Activated B cell treated with CpG ODN at 0.5 μM for 24 hours (primary cell): ENCODE measurements around the gene SPAG9. TPM values are rescaled to one million over a fixed set of nuclear protein-coding genes. Genes with fewer than 3 reads are reported as not detected.

Source experiments
- ATAC-seq: fragments of 200-7000 bp; cut with Tn5 transposase; one replicate; pipeline ENCODE4 v1.10.0; 2021; ENCODE audit warnings: low read depth, mild to moderate bottlenecking, moderate library complexity
- CTCF ChIA-PET: fragments of 350-600 bp; sonication (Branson Sonifier 250); formaldehyde crosslinking; loops from one replicate; lab custom pipeline; 2021; ENCODE audit warnings: antibody characterized with exemption; lab: Charles Lee
- POLR2A ChIA-PET: fragments of 350-600 bp; sonication (Branson Sonifier 250); formaldehyde crosslinking; loops from one replicate; lab custom pipeline; 2021; ENCODE audit warnings: antibody characterized with exemption; lab: Charles Lee
- DNase-seq: peaks from one replicate; pipeline ENCODE4 v3.0.0; 2022
- H3K27ac Mint-ChIP-seq: one replicate; pipeline ENCODE4 v1.8.0; 2020; ENCODE audit warnings: mixed read lengths
- H3K27me3 Mint-ChIP-seq: one replicate; pipeline ENCODE4 v1.8.0; 2021; ENCODE audit warnings: mixed read lengths
- H3K36me3 Mint-ChIP-seq: one replicate; pipeline ENCODE4 v1.8.0; 2021; ENCODE audit warnings: low read depth, mixed read lengths
- H3K4me1 Mint-ChIP-seq: one replicate; pipeline ENCODE4 v1.8.0; 2021; ENCODE audit warnings: mixed read lengths
- H3K4me3 Mint-ChIP-seq: one replicate; pipeline ENCODE4 v1.8.0; 2020; ENCODE audit warnings: mild to moderate bottlenecking, mixed read lengths
- H3K9me3 Mint-ChIP-seq: one replicate; pipeline ENCODE4 v1.8.0; 2020; ENCODE audit warnings: mixed read lengths
- CTCF ChIP-seq: fragments of 200-600 bp; IDR thresholded peaks from one replicate; pipeline ENCODE4 v1.8.0; 2022; ENCODE audit warnings: antibody characterized with exemption, mild to moderate bottlenecking
- intact Hi-C: fragments of 100-400 bp; cut with micrococcal nuclease; formaldehyde crosslinking; loops from one replicate; pipeline ENCODE4 v1.15.1; 2024
- total RNA-seq: library from RNA; stranded (reverse); gene quantifications from 2 replicates; pipeline ENCODE4 v1.2.3, GENCODE V29; 2022

The SPAG9 gene
- 41.6 and 49.3 TPM in 2 replicates for total RNA-seq

DNA sequence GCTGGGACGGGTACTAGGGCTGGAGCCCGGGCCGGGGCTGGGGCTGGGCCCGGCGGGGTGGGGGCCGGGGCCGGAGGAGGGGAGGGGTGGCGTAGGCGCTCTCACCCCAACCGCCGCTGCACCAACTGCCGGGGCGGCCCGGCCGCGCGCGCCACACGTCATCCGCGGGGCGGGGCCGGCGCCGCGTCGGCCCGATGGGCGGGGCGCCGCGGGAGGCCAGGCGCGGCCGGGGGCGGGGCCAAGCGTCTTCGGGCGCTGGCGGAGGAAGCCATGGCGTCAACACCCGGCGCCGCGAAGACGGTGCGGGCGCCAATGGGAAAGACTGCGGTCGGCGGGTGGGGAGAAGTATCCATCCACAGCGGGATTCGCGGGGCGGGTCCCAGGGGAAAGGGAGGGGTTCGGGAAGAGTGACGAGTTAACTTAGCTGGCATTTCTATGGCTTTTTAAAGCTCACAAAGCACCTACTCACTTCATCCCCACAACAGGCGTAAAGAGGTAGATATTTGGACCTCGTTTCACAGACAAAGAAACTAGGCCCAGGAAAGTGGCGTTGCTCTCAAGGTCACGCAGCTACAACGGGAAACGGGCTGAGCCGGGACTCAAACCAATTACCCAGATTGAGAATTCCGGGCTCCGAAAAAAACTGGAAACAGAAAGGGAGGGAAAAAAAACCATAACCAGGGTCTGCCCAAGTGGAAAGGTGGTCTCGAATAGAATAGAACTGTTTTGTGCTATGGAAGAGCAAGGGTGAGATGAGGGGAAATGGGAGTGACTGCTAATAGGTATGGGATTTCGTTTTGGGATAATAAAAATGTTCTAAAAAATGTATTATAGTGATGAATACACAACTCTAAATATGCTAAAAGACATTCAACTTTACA is at the start of gene SPAG9:
Gene SPAG9 (minus strand): TSS at position 130 of the 881 bp plus-strand sequence. CDS start 212 bp downstream, outside the sequence.
- no peak for TF ChIP-seq CTCF
- ATAC-seq, result peak; percentile 83

DNA sequence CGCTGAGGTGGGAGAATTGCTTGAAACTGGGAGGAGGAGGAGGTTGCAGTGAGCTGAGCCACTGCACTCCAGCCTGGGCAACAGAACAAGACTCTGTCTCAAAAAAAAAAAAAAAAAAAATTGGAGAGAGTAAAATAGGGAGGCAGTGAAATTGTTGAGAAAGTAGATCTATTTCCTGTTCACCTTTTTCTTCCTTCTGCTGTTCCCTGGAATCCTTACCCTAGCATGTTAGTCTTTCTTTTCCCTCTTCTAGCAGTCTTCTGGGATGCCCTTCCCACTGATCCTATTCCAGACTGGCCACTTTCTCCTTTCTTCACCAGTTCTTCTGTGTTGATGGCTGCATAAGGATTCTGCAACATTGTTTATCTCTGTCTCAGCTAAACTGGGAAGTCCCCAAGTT is 48.7 kb upstream of the SPAG9 start:
- ChIA-PET POLR2A (no interaction called here), CTCF (interaction anchor here (1.7 kb wide), 1 partner anchor 168 kb away, joined by 4 read pairs; no protein-coding TSS in a partner anchor)
- intact Hi-C loops, result loop anchor here (5.0 kb wide), 3 partner anchors 167 to 462 kb away; partner anchors contain the start of genes ANKRD40 and TOB1
- H3K27me3 Mint-ChIP-seq, result no peaks in the 10 kb centered on the region
- peak overlapping the region; percentile 41 for H3K27ac Mint-ChIP-seq
- DNase-seq (no peak), ATAC-seq (no peak)
- H3K4me3 Mint-ChIP-seq, result no peak overlapping the region
- H3K4me1 Mint-ChIP-seq, result peaks cover 24% of the 10 kb centered on the region
- H3K36me3 Mint-ChIP-seq, result peaks cover 56% of the 10 kb centered on the region
- no peaks in the 10 kb centered on the region for H3K9me3 Mint-ChIP-seq
- no peak for TF ChIP-seq CTCF

More for the DNA sequence above, at the start of gene SPAG9:
- H3K27me3 Mint-ChIP-seq, result no peaks in the 10 kb centered on the region
- peaks cover 11% of the 10 kb centered on the region for H3K36me3 Mint-ChIP-seq
- POLR2A ChIA-PET, result interaction anchor here (0.7 to 3.0 kb wide), 12 partner anchors 11 to 254 kb away, joined by 3 to 27 read pairs (median 5); partner anchors contain the start of genes NME1, NME2 and TOB1
- CTCF ChIA-PET, result interaction anchor here (0.6 to 3.3 kb wide), 4 partner anchors 32 to 122 kb away, joined by 3 to 15 read pairs (median 4); partner anchors contain the start of gene NME1
- H3K4me3 Mint-ChIP-seq, result peak within 1 kb of the TSS; percentile 94
- peaks cover 56% of the 10 kb centered on the region for H3K4me1 Mint-ChIP-seq
- no peaks in the 10 kb centered on the region for H3K9me3 Mint-ChIP-seq
- H3K27ac Mint-ChIP-seq, result peak within 1 kb of the TSS; percentile 99
- intact Hi-C loops, result loop anchor here (1.0 to 5.0 kb wide), 7 partner anchors 32 to 414 kb away; partner anchors contain the start of genes ANKRD40, MBTD1, NME1 and NME2
- DNase-seq, result peak; percentile 95

DNA sequence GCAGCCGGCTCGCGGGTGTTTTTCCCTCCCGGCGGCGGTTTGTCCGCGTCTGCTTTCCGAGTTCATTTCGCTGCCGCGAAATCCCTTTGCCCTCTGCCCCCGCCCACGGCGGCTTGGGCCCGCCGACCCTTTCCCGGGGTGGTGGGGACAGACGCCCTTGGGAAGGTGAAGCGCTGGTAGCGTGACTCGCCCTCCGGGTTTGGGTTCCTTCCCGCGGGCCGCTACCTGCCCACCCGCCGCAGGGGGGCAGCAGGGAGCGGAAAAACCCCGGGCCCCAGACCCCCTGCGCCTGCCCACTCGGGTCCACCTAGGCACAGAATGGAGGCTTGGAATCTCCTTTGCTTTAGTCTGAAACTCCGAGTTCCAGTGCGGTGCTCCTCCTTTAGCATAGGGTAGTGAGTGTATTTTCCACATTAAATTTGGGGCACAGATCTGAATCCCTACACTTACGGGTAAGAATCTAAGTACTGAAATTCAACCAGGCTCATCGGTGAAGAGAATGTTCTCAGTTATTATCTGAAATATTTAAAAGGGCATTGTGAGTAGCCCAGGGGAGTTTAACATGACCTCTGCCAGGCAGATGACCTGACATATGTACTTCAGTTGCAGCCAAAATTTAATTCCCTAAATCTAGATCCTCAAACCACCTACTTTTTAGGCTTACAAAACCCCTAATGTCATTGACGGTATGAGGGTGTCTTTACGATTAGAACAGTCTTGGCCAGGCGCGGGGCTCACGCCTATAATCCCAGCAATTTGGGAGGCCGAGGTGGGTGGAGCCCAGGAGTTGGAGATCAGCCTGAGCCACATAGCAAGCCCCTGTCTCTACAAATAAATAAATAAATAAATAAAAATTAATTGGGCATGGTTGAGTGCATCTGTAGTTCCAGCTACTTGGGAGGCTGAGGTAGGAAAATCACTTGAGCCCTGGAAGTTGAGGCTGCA is 46.6 kb upstream of the SPAG9 start:
- H3K36me3 Mint-ChIP-seq, result peaks cover 62% of the 10 kb centered on the region
- POLR2A ChIA-PET, result interaction anchor here (0.5 to 4.2 kb wide), 6 partner anchors 13 to 301 kb away, joined by 3 to 51 read pairs (median 8); partner anchors contain the start of genes NME1, SPAG9 and TOB1
- H3K4me1 Mint-ChIP-seq, result peaks cover 24% of the 10 kb centered on the region
- peak; percentile 42 for TF ChIP-seq CTCF
- ATAC-seq (peak; percentile 50), DNase-seq (peak; percentile 72)
- H3K9me3 Mint-ChIP-seq, result no peaks in the 10 kb centered on the region
- CTCF ChIA-PET, result interaction anchor here (1.6 to 2.2 kb wide), 3 partner anchors 14 to 166 kb away, joined by 4 to 11 read pairs (median 5); partner anchors contain the start of gene NME1
- no peaks in the 10 kb centered on the region for H3K27me3 Mint-ChIP-seq
- peak overlapping the region; percentile 77 for H3K27ac Mint-ChIP-seq
- H3K4me3 Mint-ChIP-seq, result peak overlapping the region; percentile 80
- intact Hi-C loops, result loop anchor here (1.0 to 5.0 kb wide), 6 partner anchors 14 to 460 kb away; partner anchors contain the start of genes ANKRD40, MBTD1, NME1 and SPAG9

- H3K9me3 Mint-ChIP-seq, result no peaks in the 10 kb centered on the region
- ChIA-PET POLR2A (interaction anchor here (0.5 to 4.2 kb wide), 9 partner anchors 9 to 300 kb away, joined by 3 to 51 read pairs (median 4); partner anchors contain the start of genes NME1, SPAG9 and TOB1), CTCF (interaction anchor here (1.3 to 2.2 kb wide), 2 partner anchors 13 to 167 kb away, joined by 5 to 11 read pairs; partner anchors contain the start of gene NME1)
- no peaks in the 10 kb centered on the region for H3K27me3 Mint-ChIP-seq
- peaks cover 63% of the 10 kb centered on the region for H3K36me3 Mint-ChIP-seq
- ATAC-seq (peak; percentile 86), DNase-seq (peak; percentile 85)
- intact Hi-C loops, result loop anchor here (1.0 to 5.0 kb wide), 5 partner anchors 13 to 459 kb away; partner anchors contain the start of genes ANKRD40, NME1, SPAG9 and TOB1
- H3K27ac Mint-ChIP-seq, result peak within 1 kb of the TSS; percentile 90
- H3K4me3 Mint-ChIP-seq, result peak within 1 kb of the TSS; percentile 86
- TF ChIP-seq CTCF, result no peak
- H3K4me1 Mint-ChIP-seq, result peaks cover 24% of the 10 kb centered on the region
Observed at GRCh38 chr17:51166198-51166986, 45.7 kb upstream of the SPAG9 start, which contains the start of gene NME2. TSS of gene NME2 (plus strand) at chr17:51166411. CDS start at chr17:51166831, 420 bp downstream.
